ENCODE measurements around the gene UQCC3.

DNA sequence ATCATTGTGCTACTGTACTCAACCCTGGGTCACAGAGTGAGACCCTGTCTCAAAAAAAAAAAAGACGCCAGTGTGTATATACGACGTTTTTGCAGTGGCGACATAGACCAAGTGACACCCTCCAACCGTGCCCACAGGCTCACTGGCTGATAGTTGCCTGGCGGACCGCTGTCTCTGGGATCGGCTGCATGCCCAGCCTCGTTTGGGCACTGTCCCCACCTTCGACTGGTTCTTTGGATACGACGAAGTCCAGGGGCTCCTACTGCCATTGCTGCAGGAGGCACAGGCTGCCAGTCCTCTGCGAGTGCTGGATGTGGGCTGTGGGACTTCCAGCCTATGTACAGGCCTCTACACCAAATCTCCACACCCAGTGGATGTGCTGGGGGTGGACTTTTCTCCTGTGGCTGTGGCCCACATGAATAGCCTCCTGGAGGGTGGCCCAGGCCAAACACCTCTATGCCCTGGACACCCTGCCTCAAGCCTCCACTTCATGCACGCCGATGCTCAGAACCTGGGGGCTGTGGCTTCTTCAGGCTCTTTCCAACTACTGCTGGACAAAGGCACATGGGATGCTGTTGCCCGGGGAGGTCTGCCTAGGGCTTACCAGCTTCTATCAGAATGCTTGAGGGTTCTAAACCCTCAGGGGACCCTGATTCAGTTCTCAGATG lies 5.1 kb upstream of the UQCC3 start:
- no peak for TF ChIP-seq POLR2AphosphoS5 (IDR thresholded peaks at IDR 0.05; ENCODE audit: borderline replicate concordance, low read depth, low read length)
- TF ChIP-seq EZH2 (IDR thresholded peaks at IDR 0.05), result no peak
- no peak for TF ChIP-seq FOXP2 (optimal IDR thresholded peaks at IDR 0.05; ENCODE audit: control extremely low read depth, extremely low read length, insufficient read depth)
